Retinal pigment epithelial cell (primary cell): ENCODE results near the gene ZNF638.

Source experiments
- DNase-seq: peaks from one replicate; pipeline ENCODE4 v3.0.0-alpha.2; 2010; ENCODE audit warnings: low read depth
- H3K4me3 ChIP-seq: 2 replicates; pipeline ENCODE4 v1.5.1; 2011; ENCODE audit warnings: mild to moderate bottlenecking, low read length, control low read depth, moderate library complexity
- TF ChIP-seq, protein P1 (sequence below): conservative IDR thresholded peaks from 2 replicates; pipeline ENCODE4 v1.5.1; 2011; ENCODE audit warnings: low read depth, low read length, control low read depth, inconsistent platforms

ZNF638 gene

DNA sequence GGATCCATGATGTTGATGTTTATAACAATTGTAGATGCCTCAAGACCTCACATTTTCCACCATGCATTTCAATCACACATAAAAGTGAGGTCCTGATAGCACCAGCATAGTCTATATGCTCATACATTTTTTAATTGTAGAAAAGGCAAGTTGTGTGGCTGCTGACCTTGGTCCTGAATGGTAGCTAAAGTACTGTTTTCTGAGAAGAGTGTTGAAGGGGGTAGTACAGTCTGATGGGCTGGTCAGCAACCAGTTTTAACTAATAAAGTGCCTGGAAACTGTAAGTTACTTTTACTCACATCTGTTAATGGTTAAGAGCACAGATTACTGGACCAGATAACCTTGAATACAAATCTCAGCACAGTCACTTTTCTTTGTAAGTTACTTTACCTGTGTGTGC, 15.9 kb downstream of the ZNF638 start:
- no peak for DNase-seq
- TF ChIP-seq, protein P1, sequence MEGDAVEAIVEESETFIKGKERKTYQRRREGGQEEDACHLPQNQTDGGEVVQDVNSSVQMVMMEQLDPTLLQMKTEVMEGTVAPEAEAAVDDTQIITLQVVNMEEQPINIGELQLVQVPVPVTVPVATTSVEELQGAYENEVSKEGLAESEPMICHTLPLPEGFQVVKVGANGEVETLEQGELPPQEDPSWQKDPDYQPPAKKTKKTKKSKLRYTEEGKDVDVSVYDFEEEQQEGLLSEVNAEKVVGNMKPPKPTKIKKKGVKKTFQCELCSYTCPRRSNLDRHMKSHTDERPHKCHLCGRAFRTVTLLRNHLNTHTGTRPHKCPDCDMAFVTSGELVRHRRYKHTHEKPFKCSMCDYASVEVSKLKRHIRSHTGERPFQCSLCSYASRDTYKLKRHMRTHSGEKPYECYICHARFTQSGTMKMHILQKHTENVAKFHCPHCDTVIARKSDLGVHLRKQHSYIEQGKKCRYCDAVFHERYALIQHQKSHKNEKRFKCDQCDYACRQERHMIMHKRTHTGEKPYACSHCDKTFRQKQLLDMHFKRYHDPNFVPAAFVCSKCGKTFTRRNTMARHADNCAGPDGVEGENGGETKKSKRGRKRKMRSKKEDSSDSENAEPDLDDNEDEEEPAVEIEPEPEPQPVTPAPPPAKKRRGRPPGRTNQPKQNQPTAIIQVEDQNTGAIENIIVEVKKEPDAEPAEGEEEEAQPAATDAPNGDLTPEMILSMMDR: no peak

DNA sequence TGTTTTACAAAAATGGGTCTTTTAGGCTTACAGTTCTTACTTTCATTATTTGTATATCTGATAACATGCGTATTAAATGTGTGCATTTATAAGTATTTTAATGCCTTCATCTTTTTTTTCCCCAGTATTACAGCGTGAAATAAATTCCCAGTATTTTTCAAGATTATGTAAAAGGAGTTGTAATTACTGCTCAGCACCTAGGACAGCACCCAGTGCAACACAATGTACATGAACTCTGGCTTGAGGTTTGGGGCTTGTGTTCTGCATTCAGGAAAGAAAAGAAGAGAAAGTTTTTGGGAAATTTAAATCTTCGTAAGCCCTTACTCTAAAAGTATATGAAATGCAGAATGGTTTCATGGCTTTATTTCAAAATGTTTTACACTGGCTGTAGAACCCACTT, 16.7 kb downstream of the ZNF638 start:
- TF ChIP-seq, protein P1: no peak
- DNase-seq: no peak
- H3K4me3 ChIP-seq: no peak overlapping the region

More for the DNA sequence above, 15.9 kb downstream of the ZNF638 start:
- no peak overlapping the region for H3K4me3 ChIP-seq

DNA sequence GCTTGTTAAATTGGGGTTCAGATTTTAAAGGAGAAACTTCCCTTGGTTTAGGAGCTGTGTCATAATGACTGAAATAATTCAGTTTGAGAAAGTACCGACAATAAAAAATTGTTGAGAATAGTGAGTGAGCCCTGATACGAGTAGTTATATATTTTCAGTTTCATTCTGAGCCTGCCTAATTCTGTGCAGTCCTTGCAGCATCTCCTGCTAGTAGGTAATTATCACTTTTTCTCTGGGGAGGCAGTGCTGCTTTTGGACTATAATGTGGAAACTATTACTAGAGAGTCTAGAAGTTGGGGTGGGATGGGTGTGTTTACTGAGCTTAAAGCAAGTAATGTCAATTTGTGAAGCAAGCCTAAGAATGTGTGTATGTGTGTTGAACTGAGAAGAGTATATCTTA, 21.7 kb downstream of the ZNF638 start:
- no peak overlapping the region for H3K4me3 ChIP-seq
- DNase-seq: no peak
- TF ChIP-seq, protein P1: no peak

DNA sequence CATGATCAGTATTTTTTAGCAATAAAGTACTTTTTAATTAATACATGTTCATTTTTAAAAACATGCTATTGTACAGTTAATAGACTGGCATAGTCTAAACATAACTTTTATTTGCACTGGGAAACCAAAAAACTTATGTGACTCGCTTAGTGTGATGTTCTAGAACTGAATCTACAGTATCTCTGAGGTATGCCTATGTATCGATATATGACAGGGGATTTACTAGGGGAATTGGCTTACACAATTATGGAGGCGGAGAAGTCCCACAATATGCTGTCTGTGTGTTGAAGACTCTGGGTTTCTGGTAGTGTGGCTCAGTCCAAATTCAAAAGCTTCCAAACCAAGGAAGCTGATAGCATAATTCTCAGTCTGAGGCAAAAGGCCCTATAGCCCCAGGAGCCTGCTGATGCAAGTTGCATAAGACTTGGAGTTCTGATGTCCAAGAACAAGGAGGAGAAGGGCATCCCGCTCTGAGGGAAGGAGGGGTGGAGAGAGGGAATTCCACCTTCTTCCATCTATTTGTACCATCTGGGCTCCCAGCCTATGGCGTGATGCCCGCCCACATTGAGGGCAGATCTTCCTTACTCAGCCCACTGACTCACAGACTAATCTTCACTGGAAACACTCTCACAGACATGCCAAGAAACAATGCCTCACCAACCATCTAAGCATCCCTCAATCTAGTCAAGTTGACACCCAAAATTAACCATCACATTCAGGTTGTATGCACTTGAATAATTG, 27.5 kb downstream of the ZNF638 start:
- TF ChIP-seq, protein P1: no peak
- no peak for DNase-seq
- H3K4me3 ChIP-seq: no peak overlapping the region

DNA sequence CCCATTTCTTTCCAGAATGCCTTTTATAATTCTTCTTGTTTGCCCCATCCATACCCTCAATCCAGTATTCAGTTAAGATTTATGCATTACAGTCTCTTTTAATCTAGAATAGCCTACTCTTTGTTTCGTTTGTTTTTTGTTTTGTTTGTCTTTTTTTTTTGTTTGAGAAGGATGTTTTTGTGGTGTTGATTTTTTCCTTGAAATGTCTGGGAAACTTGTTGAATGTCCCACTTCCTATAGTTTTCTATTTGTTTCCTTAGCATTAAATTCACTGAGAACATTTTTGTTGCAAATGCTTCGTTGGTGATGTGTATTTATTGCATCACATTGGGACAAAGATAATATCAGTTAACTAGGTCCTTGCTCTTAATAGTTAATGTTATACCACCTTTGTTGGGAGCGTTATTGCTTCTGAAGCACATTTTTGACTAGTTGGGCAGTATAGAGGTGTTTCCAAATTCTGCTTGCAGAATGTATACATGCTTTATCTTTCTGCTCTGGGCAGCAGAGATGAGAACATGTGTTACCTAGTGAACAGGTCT, 28.9 kb downstream of the ZNF638 start:
- DNase-seq: no peak
- TF ChIP-seq, protein P1: no peak
- no peak overlapping the region for H3K4me3 ChIP-seq

DNA sequence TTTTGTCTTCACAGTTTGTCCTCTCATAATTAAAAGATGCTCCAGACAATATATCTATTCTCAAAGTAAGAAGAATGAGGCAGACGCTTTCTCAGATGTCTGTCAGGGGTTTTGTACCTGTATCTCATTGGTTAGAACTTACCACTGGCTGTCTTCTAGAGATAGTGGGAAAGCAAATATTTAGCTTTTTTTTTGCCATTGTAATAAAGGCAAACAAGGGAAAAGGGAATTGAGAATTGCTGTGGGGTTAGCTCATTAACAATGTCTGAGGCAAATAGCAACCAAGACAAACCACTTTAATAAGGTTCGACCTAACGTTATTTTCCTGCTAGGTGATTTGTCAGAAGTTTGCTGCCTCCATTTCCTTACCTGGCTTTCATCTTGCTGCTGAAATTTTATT, 30.0 kb downstream of the ZNF638 start:
- no peak overlapping the region for H3K4me3 ChIP-seq
- TF ChIP-seq, protein P1: no peak
- no peak for DNase-seq

DNA sequence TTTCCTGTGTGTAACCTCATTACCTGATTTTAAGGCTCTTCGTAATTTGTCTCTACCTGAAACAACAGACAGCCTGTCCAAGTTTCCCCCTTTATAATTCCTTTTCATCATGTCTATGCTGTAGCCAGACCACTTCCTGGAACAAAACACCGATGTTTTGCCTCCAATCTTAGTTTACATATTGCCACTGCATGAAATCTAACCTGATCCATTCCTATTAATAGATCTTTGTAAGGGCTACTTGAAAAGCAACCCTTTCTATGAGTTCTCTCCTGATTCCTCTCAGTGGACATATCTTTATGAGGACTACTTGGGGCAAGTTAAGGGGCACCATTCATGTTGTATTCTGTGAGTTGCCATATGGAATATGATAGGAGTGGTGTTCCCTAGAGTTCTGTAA, 30.9 kb downstream of the ZNF638 start:
- no peak overlapping the region for H3K4me3 ChIP-seq
- DNase-seq: no peak
- TF ChIP-seq, protein P1: no peak
